NB4 (cell line): ENCODE data around the gene COL4A1.

Experiments used
- CTCF ChIP-seq: IDR thresholded peaks from one replicate; pipeline ENCODE4 v1.5.1; 2012; ENCODE audit warnings: low read depth, low read length
- MYC ChIP-seq: IDR thresholded peaks from 2 replicates; pipeline ENCODE4 v1.6.1; 2011; ENCODE audit warnings: low read depth, low read length
- POLR2A ChIP-seq: IDR thresholded peaks from 2 replicates; pipeline ENCODE4 v1.6.1; 2011; ENCODE audit warnings: mild to moderate bottlenecking; ENCODE audit not compliant: insufficient read length; ENCODE audit errors: extremely low read depth

DNA sequence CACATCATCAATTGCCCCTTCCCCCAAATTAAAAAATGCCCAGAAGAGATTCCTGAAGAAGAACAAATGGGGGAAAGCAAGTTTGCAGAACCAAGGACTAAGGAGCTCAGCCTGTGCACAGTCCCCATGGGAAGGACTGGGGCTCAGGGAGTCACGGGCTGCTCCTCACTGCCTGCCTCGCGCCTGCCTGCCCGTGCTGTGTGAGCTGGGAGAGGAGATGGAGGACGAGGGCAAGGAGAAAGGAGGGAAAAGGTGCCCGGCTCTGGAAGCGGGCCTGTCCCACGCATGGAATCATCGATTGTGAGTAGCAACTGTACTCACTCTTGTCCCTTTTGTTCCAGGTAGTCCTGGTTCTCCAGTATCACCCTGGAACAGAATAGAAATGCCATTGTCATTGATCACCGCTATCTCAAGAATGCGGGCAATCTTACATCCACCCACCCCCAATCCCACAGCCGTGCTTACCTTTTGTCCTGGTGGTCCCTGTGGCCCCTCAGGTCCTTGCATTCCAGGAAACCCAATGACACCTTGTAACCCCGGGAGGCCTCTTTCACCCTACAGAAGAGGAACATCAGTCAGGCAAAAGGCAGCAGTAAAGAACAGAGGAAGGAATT lies 93.4 kb downstream of the COL4A1 start:
- TF ChIP-seq CTCF = no peak
- no peak for TF ChIP-seq MYC
- TF ChIP-seq POLR2A = no peak
